HG03280 (cell line): ENCODE results near the gene DST.
A peak's percentile ranks its signal among the peaks of the same experiment; 100 is the strongest.
"Not testable (repeated sequence)": the region's sequence is repeated elsewhere in the genome, so short reads cannot be mapped to it uniquely, and the experiment has no call there.

Source experiments
- ATAC-seq: cut with Tn5 transposase; IDR thresholded peaks from one replicate; pipeline ENCODE4 v1.9.1; 2021; ENCODE audit warnings: mild to moderate bottlenecking, moderate library complexity; ENCODE audit not compliant: unreplicated experiment

Gene DST

GRCh38 chr6:56664029-56664428 is 21.3 kb upstream of the DST start:
- ATAC-seq, result no peak

- no peak for ATAC-seq
These were observed 20.7 kb upstream of the DST start for GRCh38 chr6:56663344-56663743.

- not testable (repeated sequence) for ATAC-seq
These were observed 18.6 kb upstream of the DST start for GRCh38 chr6:56661338-56661737.

- peak; percentile 41 for ATAC-seq
These were observed 17.7 kb upstream of the DST start for GRCh38 chr6:56660381-56660730.

- peak; percentile 58 for ATAC-seq
These were observed 17.2 kb upstream of the DST start for GRCh38 chr6:56659721-56660380.

- no peak for ATAC-seq
These were observed 15.6 kb upstream of the DST start for GRCh38 chr6:56658326-56658725.

- ATAC-seq, result no peak
These were observed 14.7 kb upstream of the DST start for GRCh38 chr6:56657354-56657753.

GRCh38 chr6:56656466-56656865 is 13.8 kb upstream of the DST start:
- ATAC-seq, result no peak

- no peak for ATAC-seq
These were observed 13.3 kb upstream of the DST start for GRCh38 chr6:56655996-56656395.

- ATAC-seq, result no peak
These were observed 12.6 kb upstream of the DST start for GRCh38 chr6:56655249-56655648.

- ATAC-seq, result no peak
These were observed 10.3 kb upstream of the DST start for GRCh38 chr6:56652994-56653393.

GRCh38 chr6:56652231-56652630 is 9.5 kb upstream of the DST start:
- no peak for ATAC-seq

GRCh38 chr6:56650191-56650590 is 7.5 kb upstream of the DST start:
- ATAC-seq, result no peak

GRCh38 chr6:56649782-56650181 is 7.1 kb upstream of the DST start:
- no peak for ATAC-seq

- no peak for ATAC-seq
These were observed 6.5 kb upstream of the DST start for GRCh38 chr6:56649053-56649769.

- no peak for ATAC-seq
These were observed 4.6 kb upstream of the DST start for GRCh38 chr6:56647172-56647762.

GRCh38 chr6:56644366-56644765 is 1.7 kb upstream of the DST start:
- ATAC-seq, result no peak

- no peak for ATAC-seq
These were observed 845 bp upstream of the DST start for GRCh38 chr6:56643379-56644089.

GRCh38 chr6:56640374-56640773 is 2.3 kb downstream of the DST start:
- ATAC-seq, result no peak

GRCh38 chr6:56638760-56639159 is 3.9 kb downstream of the DST start:
- ATAC-seq, result no peak

GRCh38 chr6:56637640-56638039 is 5.0 kb downstream of the DST start:
- ATAC-seq, result no peak

- no peak for ATAC-seq
These were observed 14.6 kb downstream of the DST start for GRCh38 chr6:56628105-56628504.
